ENCODE results near the gene CALCR.
"Not testable (repeated sequence)": the region's sequence is repeated elsewhere in the genome, so short reads cannot be mapped to it uniquely, and the experiment has no call there.

The CALCR gene

GRCh38 chr7:93559639-93560491, 14.7 kb downstream of the CALCR start:
- no peak for DNase-seq (ENCODE audit: low read depth)

GRCh38 chr7:93558705-93559614, 15.6 kb downstream of the CALCR start:
- no peak for DNase-seq (ENCODE audit: low read depth)

GRCh38 chr7:93551931-93552330, 22.6 kb downstream of the CALCR start:
- DNase-seq (ENCODE audit: low read depth): no peak

GRCh38 chr7:93551063-93551895, 23.2 kb downstream of the CALCR start:
- peak; percentile 6 for DNase-seq (ENCODE audit: low read depth)

GRCh38 chr7:93547716-93548115, 26.8 kb downstream of the CALCR start:
- DNase-seq (ENCODE audit: low read depth): no peak

GRCh38 chr7:93544691-93545090, 29.8 kb downstream of the CALCR start:
- DNase-seq (ENCODE audit: low read depth): no peak

GRCh38 chr7:93538061-93538460, 36.5 kb downstream of the CALCR start:
- no peak for DNase-seq (ENCODE audit: low read depth)

- no peak for DNase-seq (ENCODE audit: low read depth)
These were observed 38.9 kb downstream of the CALCR start for GRCh38 chr7:93535616-93536015.

- no peak for DNase-seq (ENCODE audit: low read depth)
These were observed 43.8 kb downstream of the CALCR start for GRCh38 chr7:93530701-93531100.

GRCh38 chr7:93516834-93517233, 57.7 kb downstream of the CALCR start:
- DNase-seq (ENCODE audit: low read depth): no peak

GRCh38 chr7:93515144-93515543, 59.4 kb downstream of the CALCR start:
- no peak for DNase-seq (ENCODE audit: low read depth)

GRCh38 chr7:93509303-93509702, 65.2 kb downstream of the CALCR start:
- DNase-seq (ENCODE audit: low read depth): no peak

GRCh38 chr7:93503088-93503487, 71.4 kb downstream of the CALCR start:
- no peak for DNase-seq (ENCODE audit: low read depth)

GRCh38 chr7:93491860-93492259, 82.7 kb downstream of the CALCR start:
- DNase-seq (ENCODE audit: low read depth): not testable (repeated sequence)

GRCh38 chr7:93476491-93477344, 97.8 kb downstream of the CALCR start:
- DNase-seq (ENCODE audit: low read depth): no peak

- DNase-seq (ENCODE audit: low read depth): no peak
These were observed 98.7 kb downstream of the CALCR start for GRCh38 chr7:93475811-93476210.

- no peak for DNase-seq (ENCODE audit: low read depth)
These were observed 103.1 kb downstream of the CALCR start for GRCh38 chr7:93471456-93471855.

GRCh38 chr7:93463764-93464163, 110.8 kb downstream of the CALCR start:
- no peak for DNase-seq (ENCODE audit: low read depth)

GRCh38 chr7:93461350-93461749, 113.2 kb downstream of the CALCR start:
- no peak for DNase-seq (ENCODE audit: low read depth)

GRCh38 chr7:93453262-93453661, 121.3 kb downstream of the CALCR start:
- no peak for DNase-seq (ENCODE audit: low read depth)

GRCh38 chr7:93448176-93448575, 126.3 kb downstream of the CALCR start:
- no peak for DNase-seq (ENCODE audit: low read depth)
